GF-D8 (cell line): ENCODE results near the gene MSGN1.

Source experiments
- DNase-seq: peaks from one replicate; lab custom pipeline; 2025; lab: John Stamatoyannopoulos, UW

Gene MSGN1

GRCh38 chr2:17849275-17849674 is 33.0 kb downstream of the MSGN1 start:
- no peak for DNase-seq

GRCh38 chr2:17850151-17850550 is 33.9 kb downstream of the MSGN1 start:
- DNase-seq = no peak

GRCh38 chr2:17851731-17852585 is 35.7 kb downstream of the MSGN1 start:
- DNase-seq = no peak

- no peak for DNase-seq
Measured at GRCh38 chr2:17853799-17854198, 37.5 kb downstream of the MSGN1 start.

DNA sequence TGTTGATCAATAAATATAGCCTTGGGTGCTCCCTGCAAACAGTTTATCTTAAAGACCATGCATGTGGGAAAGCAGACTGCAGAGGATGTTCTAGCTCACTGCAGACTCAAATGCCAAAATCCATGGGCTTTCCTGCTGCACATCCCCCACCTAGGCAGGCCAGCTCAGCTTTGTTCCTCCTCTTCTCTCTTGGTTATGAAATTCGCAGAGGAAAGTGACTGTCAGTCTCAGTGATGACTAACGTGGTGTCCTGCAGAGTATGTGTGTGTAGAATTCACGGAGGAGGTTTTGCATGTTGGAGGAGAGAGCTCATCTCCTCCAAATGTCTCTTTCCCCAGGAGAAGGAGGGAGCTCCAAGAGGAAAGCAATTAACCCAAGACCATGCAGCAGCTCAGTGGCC is 40.8 kb downstream of the MSGN1 start:
- DNase-seq = no peak

- no peak for DNase-seq
Measured at GRCh38 chr2:17858064-17858463, 41.8 kb downstream of the MSGN1 start.

- no peak for DNase-seq
Measured at GRCh38 chr2:17863539-17863938, 47.3 kb downstream of the MSGN1 start.

DNA sequence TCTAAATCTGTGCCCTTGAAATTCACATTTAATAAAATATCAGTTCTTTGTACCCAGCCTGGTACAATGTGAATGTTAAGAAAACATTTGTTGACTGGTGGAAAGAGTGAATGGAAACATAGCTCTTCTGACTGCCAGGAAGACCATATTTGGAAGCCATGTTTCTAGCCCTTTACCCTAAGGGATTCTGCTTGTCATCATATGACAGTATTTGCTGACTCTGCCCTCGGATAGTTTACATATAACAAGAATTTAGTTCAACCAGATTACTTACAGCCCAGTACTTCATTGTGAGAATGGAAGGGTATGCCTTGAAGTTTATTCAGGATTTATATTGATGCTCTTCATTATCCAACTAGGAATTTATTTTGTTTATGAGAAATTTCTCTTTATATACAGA is 48.4 kb downstream of the MSGN1 start:
- DNase-seq = no peak

DNA sequence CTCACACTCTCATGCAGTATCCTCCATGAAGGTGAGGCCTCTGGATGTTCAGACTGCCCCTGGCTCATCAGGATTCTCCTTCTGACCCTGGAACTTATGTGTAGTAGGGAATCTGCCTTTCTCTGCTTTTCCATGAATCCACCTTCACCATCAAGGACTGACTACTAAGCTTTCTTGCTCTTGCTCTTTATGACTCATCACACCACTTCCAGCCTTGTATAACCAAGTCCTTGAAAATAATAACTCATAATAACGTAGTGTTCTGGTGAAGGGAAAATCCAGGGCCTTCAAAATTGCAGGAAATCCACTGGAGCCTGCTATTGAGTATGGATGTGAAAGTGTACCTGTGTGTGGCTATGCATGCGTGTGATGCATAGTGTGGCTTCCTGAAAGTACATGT is 50.9 kb downstream of the MSGN1 start:
- DNase-seq = no peak
